Left ventricle myocardium inferior (tissue), 1 donor: ENCODE measurements around the gene PDIA2. TPM values are rescaled to one million over a fixed set of nuclear protein-coding genes. Genes with fewer than 3 reads are reported as not detected.

Source experiments
- DNase-seq: peaks from one replicate; pipeline ENCODE4 v3.0.0-alpha.2; 2020
- H3K27ac ChIP-seq: fragments of 200-600 bp; replicated peaks from 2 replicates; pipeline ENCODE4 v1.8.0; 2021
- H3K27me3 ChIP-seq: fragments of 200-600 bp; 2 replicates; pipeline ENCODE4 v1.8.0; 2021; ENCODE audit warnings: low read depth
- H3K36me3 ChIP-seq: fragments of 200-600 bp; 2 replicates; pipeline ENCODE4 v1.8.0; 2021
- H3K4me1 ChIP-seq: fragments of 200-600 bp; 2 replicates; pipeline ENCODE4 v1.8.0; 2021
- H3K4me3 ChIP-seq: fragments of 200-600 bp; 2 replicates; pipeline ENCODE4 v1.8.0; 2021; ENCODE audit warnings: mild to moderate bottlenecking, moderate library complexity
- H3K9me3 ChIP-seq: fragments of 200-600 bp; replicated peaks from 2 replicates; pipeline ENCODE4 v1.8.0; 2021
- CTCF ChIP-seq: fragments of 200-600 bp; IDR thresholded peaks from 2 replicates; pipeline ENCODE4 v1.8.0; 2021; ENCODE audit warnings: antibody characterized with exemption, mild to moderate bottlenecking, borderline replicate concordance
- intact Hi-C: fragments of 100-400 bp; cut with micrococcal nuclease; formaldehyde crosslinking; loops from one replicate; pipeline ENCODE4 v1.11.0; 2022
- total RNA-seq: library from RNA; stranded (reverse); fragmentation: NEBNext Ultra II Directional; extraction: Animal tissue kit (Norgen Biotek cat#: 25700); gene quantifications from one replicate; pipeline ENCODE4 v1.2.1, GENCODE V29; 2021
- donor health status: DM: no; HTN: yes; CAD: no; lungs with severe emphysema.

PDIA2 gene
- total RNA-seq, 1 donor from 2014 or later = 1.6 TPM

- no peaks in the 10 kb centered on the region for H3K27me3 ChIP-seq
- no peak for DNase-seq
- no peak overlapping the region for H3K4me3 ChIP-seq
- intact Hi-C loops = no loop called here
- H3K27ac ChIP-seq = no peak overlapping the region
- no peaks in the 10 kb centered on the region for H3K9me3 ChIP-seq
- H3K4me1 ChIP-seq = no peaks in the 10 kb centered on the region
- H3K36me3 ChIP-seq = peaks cover 35% of the 10 kb centered on the region
- TF ChIP-seq CTCF = no peak
Measured at GRCh38 chr16:301950-302349, 19.0 kb downstream of the PDIA2 start.

- Histone ChIP-seq H3K4me1 (no peaks in the 10 kb centered on the region), H3K9me3 (no peaks in the 10 kb centered on the region), H3K4me3 (no peak overlapping the region), H3K27ac (no peak overlapping the region), H3K27me3 (no peaks in the 10 kb centered on the region), H3K36me3 (peaks cover 41% of the 10 kb centered on the region)
- intact Hi-C loops = no loop called here
- TF ChIP-seq CTCF = no peak
- no peak for DNase-seq
Measured at GRCh38 chr16:303760-304505, 21.0 kb downstream of the PDIA2 start.

- Histone ChIP-seq H3K4me3 (no peak overlapping the region), H3K36me3 (peaks cover 50% of the 10 kb centered on the region), H3K27me3 (no peaks in the 10 kb centered on the region), H3K4me1 (no peaks in the 10 kb centered on the region), H3K27ac (no peak overlapping the region), H3K9me3 (no peaks in the 10 kb centered on the region)
- no peak for DNase-seq
- intact Hi-C loops = no loop called here
- no peak for TF ChIP-seq CTCF
Measured at GRCh38 chr16:305916-306626, 23.1 kb downstream of the PDIA2 start.

- H3K9me3 ChIP-seq = no peaks in the 10 kb centered on the region
- no peak for DNase-seq
- peaks cover 53% of the 10 kb centered on the region for H3K36me3 ChIP-seq
- H3K27me3 ChIP-seq = no peaks in the 10 kb centered on the region
- H3K4me1 ChIP-seq = no peaks in the 10 kb centered on the region
- TF ChIP-seq CTCF = no peak
- H3K4me3 ChIP-seq = no peak overlapping the region
- H3K27ac ChIP-seq = no peak overlapping the region
- intact Hi-C loops = no loop called here
Measured at GRCh38 chr16:306911-307370, 24.0 kb downstream of the PDIA2 start.

GRCh38 chr16:307691-308312, 24.8 kb downstream of the PDIA2 start:
- Histone ChIP-seq H3K27ac (no peak overlapping the region), H3K4me3 (no peak overlapping the region), H3K36me3 (peaks cover 51% of the 10 kb centered on the region), H3K27me3 (no peaks in the 10 kb centered on the region), H3K9me3 (no peaks in the 10 kb centered on the region), H3K4me1 (no peaks in the 10 kb centered on the region)
- intact Hi-C loops = no loop called here
- DNase-seq = no peak
- TF ChIP-seq CTCF = no peak
